GM12801 (cell line): ENCODE data around the gene C1orf159.

Experiments used
- TF ChIP-seq, protein P1 (sequence below): IDR thresholded peaks from one replicate; pipeline ENCODE4 v1.5.1; 2011; ENCODE audit warnings: control low read depth; ENCODE audit not compliant: insufficient read length; ENCODE audit errors: extremely low read depth

Gene C1orf159

DNA sequence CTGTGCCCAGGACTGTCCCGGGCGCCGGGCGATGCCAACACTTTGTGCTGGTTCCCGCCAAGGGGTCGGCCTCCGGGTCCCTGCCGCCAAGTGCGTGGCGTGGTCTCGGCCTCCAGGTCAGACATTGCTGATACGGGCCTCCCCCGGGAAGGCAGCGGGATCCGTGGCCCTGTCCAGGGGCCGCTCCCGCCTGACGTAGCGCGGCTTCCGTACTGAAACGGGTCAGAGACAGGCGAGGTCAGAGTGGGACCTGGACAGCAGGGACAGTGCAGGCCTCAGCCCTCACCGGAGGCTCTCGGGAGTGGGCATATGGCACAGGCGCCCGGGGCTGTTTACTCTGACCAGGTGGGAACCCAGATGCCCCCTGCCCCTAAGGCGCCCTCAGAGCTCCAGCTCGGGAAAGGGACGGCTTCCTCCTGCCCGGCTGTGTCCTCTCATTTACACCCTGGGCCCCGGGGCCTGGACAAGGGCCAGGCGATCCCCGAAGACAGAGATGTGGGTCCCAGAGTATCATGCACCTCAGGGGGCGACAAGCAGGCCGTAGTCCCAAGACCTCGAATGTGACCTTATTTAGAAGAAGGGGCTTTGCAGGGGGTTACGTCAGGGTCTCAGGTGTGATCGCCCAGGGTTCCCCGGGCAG is 33.0 kb downstream of the C1orf159 start:
- TF ChIP-seq, protein P1, sequence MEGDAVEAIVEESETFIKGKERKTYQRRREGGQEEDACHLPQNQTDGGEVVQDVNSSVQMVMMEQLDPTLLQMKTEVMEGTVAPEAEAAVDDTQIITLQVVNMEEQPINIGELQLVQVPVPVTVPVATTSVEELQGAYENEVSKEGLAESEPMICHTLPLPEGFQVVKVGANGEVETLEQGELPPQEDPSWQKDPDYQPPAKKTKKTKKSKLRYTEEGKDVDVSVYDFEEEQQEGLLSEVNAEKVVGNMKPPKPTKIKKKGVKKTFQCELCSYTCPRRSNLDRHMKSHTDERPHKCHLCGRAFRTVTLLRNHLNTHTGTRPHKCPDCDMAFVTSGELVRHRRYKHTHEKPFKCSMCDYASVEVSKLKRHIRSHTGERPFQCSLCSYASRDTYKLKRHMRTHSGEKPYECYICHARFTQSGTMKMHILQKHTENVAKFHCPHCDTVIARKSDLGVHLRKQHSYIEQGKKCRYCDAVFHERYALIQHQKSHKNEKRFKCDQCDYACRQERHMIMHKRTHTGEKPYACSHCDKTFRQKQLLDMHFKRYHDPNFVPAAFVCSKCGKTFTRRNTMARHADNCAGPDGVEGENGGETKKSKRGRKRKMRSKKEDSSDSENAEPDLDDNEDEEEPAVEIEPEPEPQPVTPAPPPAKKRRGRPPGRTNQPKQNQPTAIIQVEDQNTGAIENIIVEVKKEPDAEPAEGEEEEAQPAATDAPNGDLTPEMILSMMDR = no peak

DNA sequence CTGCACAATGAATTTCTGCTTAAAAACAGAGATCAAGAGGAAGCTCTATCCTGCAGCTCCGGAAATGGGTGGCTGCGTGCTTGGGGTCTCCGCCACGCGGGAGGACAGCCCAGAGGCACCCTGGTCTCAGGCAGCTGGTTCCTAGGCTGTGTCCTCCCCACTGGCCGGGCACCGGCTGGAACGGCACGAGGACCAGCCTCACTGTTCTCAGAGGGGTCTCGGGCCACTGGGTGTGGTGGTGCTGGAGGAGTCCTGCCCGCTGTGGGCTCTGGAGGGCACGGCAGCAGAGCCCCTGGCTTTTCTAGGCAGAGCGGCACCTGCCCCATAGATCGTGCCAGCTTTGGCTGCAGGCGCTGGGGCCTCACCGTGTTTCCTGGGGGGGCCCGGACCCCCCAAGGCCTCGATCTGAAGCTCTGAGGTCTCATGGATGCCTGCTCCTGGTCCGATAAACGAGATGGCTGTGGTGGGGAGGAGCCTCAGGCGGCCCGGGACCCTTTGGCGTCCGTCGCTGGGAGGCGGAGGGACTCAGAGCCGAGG is 33.6 kb downstream of the C1orf159 start:
- TF ChIP-seq, protein P1 = no peak

GRCh38 chr1:1081311-1082238 is 34.3 kb downstream of the C1orf159 start:
- TF ChIP-seq, protein P1 = no peak

DNA sequence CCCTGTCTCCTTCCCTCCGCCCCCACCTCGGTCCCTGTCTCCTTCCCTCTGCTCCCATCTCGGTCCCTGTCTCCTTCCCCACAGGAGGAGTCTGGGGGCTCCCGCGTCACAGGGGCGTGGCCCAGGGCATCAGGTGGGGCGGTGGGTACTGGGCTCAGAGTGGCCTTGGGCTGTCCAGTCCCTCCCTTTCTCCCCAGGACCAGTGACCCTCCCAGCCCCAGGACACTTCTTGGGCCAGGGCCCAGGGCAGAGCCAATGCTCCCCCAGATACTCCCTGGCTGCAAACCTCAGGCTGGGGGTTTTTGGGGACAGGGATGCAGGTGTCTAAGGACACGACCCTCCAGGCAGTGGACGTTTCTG is 35.0 kb downstream of the C1orf159 start:
- TF ChIP-seq, protein P1 = no peak

DNA sequence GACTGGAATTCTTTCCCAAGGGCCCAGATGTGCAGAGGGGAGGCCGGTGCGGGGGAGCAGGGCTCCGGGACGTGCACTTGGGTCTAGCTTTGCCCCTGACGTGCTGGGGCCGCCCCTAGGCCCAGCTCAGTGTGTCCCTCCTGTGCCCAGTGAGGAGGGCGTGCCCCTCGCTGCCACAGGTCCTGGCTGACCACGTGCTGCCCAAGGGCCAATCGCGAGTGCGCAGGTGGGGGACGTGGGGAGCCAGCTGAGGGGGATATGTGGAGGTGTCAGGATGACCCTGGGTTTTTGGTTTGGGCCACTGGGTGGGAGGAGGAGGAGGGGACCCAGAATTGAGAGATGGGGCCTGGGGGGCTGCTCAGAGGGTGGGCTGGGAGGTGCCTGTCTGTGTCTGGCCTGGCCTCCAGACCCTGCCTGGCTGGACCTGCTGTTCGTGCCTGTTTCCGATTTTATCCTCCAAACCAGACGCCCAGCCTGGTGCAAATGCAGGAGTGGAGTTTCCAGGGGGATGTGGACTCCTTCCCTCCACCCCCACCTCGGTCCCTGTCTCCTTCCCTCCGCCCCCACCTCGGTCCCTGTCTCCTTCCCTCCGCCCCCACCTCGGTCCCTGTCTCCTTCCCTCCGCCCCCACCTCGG is 35.6 kb downstream of the C1orf159 start:
- TF ChIP-seq, protein P1 = no peak

DNA sequence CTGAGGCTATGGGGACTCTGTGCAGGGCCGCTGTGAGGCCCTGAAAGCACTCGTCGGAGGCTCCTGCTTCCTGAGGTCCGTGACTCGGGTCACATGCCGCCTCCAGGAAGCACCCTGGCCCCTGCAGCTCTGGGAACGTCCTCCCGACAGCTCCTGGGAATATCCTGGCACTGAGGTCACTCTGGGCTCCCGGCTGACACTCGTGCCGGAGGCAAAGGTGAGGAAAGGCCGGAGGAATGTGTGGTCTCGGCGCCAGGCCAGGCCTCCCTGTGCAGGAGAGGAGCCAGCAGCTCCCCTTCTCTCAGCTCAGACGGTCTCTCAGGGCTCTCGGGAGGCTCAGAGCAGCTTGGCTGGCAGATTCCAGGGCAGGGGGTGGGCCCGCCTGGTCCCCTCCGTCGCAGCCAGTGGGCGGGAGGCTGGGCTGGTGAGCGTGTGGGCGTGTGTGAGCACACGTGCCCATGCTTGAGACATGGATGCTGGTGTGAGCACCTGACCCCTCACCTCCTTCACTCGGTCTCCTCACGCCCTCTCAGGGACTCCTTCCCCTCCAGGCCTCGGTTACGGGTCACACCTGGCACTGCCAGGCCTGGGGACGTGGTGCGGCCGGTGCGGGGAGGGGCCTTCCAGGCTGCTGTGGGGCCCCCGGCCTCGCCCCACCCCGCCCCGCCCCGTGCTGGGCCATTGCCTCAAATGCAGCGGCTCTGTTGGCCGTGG is 36.3 kb downstream of the C1orf159 start:
- TF ChIP-seq, protein P1 = no peak
